OCI-LY1 (cell line): ENCODE results near the gene DDIT4.

ENCODE experiments used
- H2AFZ ChIP-seq: fragments of 200-600 bp; sonication (generic), shearing (Covaris generic); 2 replicates; pipeline ENCODE4 v1.6.0; 2014; ENCODE audit warnings: antibody characterized with exemption, mild to moderate bottlenecking, low read length
- H3F3A ChIP-seq: fragments of 200-600 bp; sonication (generic), shearing (Covaris generic); 2 replicates; pipeline ENCODE4 v1.6.0; 2014; ENCODE audit warnings: mild to moderate bottlenecking, antibody characterized with exemption, low read length, moderate library complexity; ENCODE audit not compliant: insufficient read depth
- H3K27ac ChIP-seq: fragments of 200-600 bp; sonication (generic); 2 replicates; pipeline ENCODE4 v1.5.1; 2014; ENCODE audit warnings: low read length, mixed run types, mild to moderate bottlenecking, low read depth; ENCODE audit not compliant: poor library complexity, severe bottlenecking
- H3K27me3 ChIP-seq: fragments of 200-600 bp; sonication (generic); 2 replicates; pipeline ENCODE4 v1.6.0; 2014; ENCODE audit warnings: antibody characterized with exemption, mild to moderate bottlenecking, low read length, moderate library complexity; ENCODE audit not compliant: insufficient read depth
- H3K36me3 ChIP-seq: fragments of 200-600 bp; sonication (generic); 2 replicates; pipeline ENCODE4 v1.6.1; 2014; ENCODE audit warnings: mild to moderate bottlenecking, antibody characterized with exemption, low read length, moderate library complexity, mixed read lengths; ENCODE audit not compliant: insufficient read depth
- H3K4me1 ChIP-seq: fragments of 200-600 bp; sonication (generic); 2 replicates; pipeline ENCODE4 v1.5.1; 2014; ENCODE audit warnings: mild to moderate bottlenecking, low read length, moderate library complexity; ENCODE audit not compliant: insufficient read depth, severe bottlenecking
- H3K4me2 ChIP-seq: fragments of 200-600 bp; sonication (generic), shearing (Covaris generic); 2 replicates; pipeline ENCODE4 v1.6.1; 2014; ENCODE audit warnings: low read length
- H3K4me3 ChIP-seq: fragments of 200-600 bp; sonication (generic); 2 replicates; pipeline ENCODE4 v1.5.1; 2014; ENCODE audit warnings: low read length, low read depth, mild to moderate bottlenecking, mixed read lengths; ENCODE audit not compliant: poor library complexity, severe bottlenecking
- H3K79me2 ChIP-seq: fragments of 200-600 bp; shearing (Covaris generic); 2 replicates; pipeline ENCODE4 v1.6.1; 2016; ENCODE audit warnings: mixed run types, low read length, mixed read lengths; ENCODE audit not compliant: insufficient read depth
- H3K9ac ChIP-seq: fragments of 200-600 bp; sonication (generic), shearing (Covaris generic); 2 replicates; pipeline ENCODE4 v1.6.1; 2014; ENCODE audit warnings: mild to moderate bottlenecking, low read length, mixed read lengths
- H3K9me2 ChIP-seq: fragments of 200-600 bp; sonication (generic), shearing (Covaris generic); 2 replicates; pipeline ENCODE4 v1.6.1; 2014; ENCODE audit warnings: low read depth, mild to moderate bottlenecking, low read length, mixed read lengths
- H3K9me3 ChIP-seq: fragments of 200-600 bp; shearing (Covaris generic); 2 replicates; pipeline ENCODE4 v1.6.1; 2014; ENCODE audit warnings: low read length, mixed read lengths
- H4K20me1 ChIP-seq: fragments of 200-600 bp; sonication (generic), shearing (Covaris generic); 2 replicates; pipeline ENCODE4 v1.6.0; 2016; ENCODE audit warnings: mild to moderate bottlenecking, low read length; ENCODE audit not compliant: insufficient read depth
- CTCF ChIP-seq: fragments of 200-600 bp; sonication (generic), shearing (Covaris generic); IDR thresholded peaks from 2 replicates; pipeline ENCODE4 v1.5.1; 2017; ENCODE audit warnings: mild to moderate bottlenecking, antibody characterized with exemption, low read length, moderate library complexity, mixed read lengths
- EZH2 ChIP-seq: fragments of 200-600 bp; sonication (generic), shearing (Covaris generic); IDR thresholded peaks from 2 replicates; pipeline ENCODE4 v1.8.0; 2017; ENCODE audit warnings: borderline replicate concordance, mixed run types, mild to moderate bottlenecking, antibody characterized with exemption, low read length, moderate library complexity, mixed read lengths

The DDIT4 gene

GRCh38 chr10:72312865-72313391, 39.2 kb downstream of the DDIT4 start:
- no peaks in the 10 kb centered on the region for H3K27me3 ChIP-seq
- no peaks in the 10 kb centered on the region for H3K9me3 ChIP-seq
- H3K27ac ChIP-seq: no peak overlapping the region
- no peaks in the 10 kb centered on the region for H3K9me2 ChIP-seq
- H3K4me3 ChIP-seq: no peak overlapping the region
- no peaks in the 10 kb centered on the region for H3F3A ChIP-seq
- no peaks in the 10 kb centered on the region for H3K36me3 ChIP-seq
- H3K4me2 ChIP-seq: no peak overlapping the region
- H3K79me2 ChIP-seq: no peaks in the 10 kb centered on the region
- peaks cover 53% of the 10 kb centered on the region for H3K4me1 ChIP-seq
- no peak for TF ChIP-seq CTCF
- no peak for TF ChIP-seq EZH2
- no peak overlapping the region for H3K9ac ChIP-seq
- H2AFZ ChIP-seq: no peak overlapping the region
- H4K20me1 ChIP-seq: no peaks in the 10 kb centered on the region

- H3K27ac ChIP-seq: no peak overlapping the region
- no peak overlapping the region for H2AFZ ChIP-seq
- H3K4me3 ChIP-seq: no peak overlapping the region
- no peaks in the 10 kb centered on the region for H3F3A ChIP-seq
- TF ChIP-seq CTCF (no peak), EZH2 (no peak)
- no peaks in the 10 kb centered on the region for H3K9me3 ChIP-seq
- H3K4me1 ChIP-seq: peaks cover 55% of the 10 kb centered on the region
- no peaks in the 10 kb centered on the region for H3K36me3 ChIP-seq
- H3K9ac ChIP-seq: no peak overlapping the region
- no peak overlapping the region for H3K4me2 ChIP-seq
- H3K79me2 ChIP-seq: no peaks in the 10 kb centered on the region
- H4K20me1 ChIP-seq: no peaks in the 10 kb centered on the region
- H3K27me3 ChIP-seq: no peaks in the 10 kb centered on the region
- no peaks in the 10 kb centered on the region for H3K9me2 ChIP-seq
Observed at GRCh38 chr10:72314263-72314662, 40.5 kb downstream of the DDIT4 start.

GRCh38 chr10:72315054-72315453, 41.3 kb downstream of the DDIT4 start:
- H3K27ac ChIP-seq: peak overlapping the region; percentile 90
- H3K27me3 ChIP-seq: no peaks in the 10 kb centered on the region
- no peaks in the 10 kb centered on the region for H4K20me1 ChIP-seq
- H3K79me2 ChIP-seq: no peaks in the 10 kb centered on the region
- H3K9me3 ChIP-seq: no peaks in the 10 kb centered on the region
- TF ChIP-seq CTCF (no peak), EZH2 (no peak)
- no peak overlapping the region for H3K9ac ChIP-seq
- H2AFZ ChIP-seq: no peak overlapping the region
- H3K4me3 ChIP-seq: no peak overlapping the region
- no peak overlapping the region for H3K4me2 ChIP-seq
- 0 out of 2 replicates have a peak, but pooled peaks cover 2% of the 10 kb centered on the region for H3F3A ChIP-seq
- no peaks in the 10 kb centered on the region for H3K36me3 ChIP-seq
- peaks cover 54% of the 10 kb centered on the region for H3K4me1 ChIP-seq
- H3K9me2 ChIP-seq: no peaks in the 10 kb centered on the region
